Astrocyte of the spinal cord (primary cell): ENCODE data around the gene CHRNA9.
A peak's percentile ranks its signal among the peaks of the same experiment; 100 is the strongest.
"Not testable (repeated sequence)": the region's sequence is repeated elsewhere in the genome, so short reads cannot be mapped to it uniquely, and the experiment has no call there.

ENCODE experiments used
- DNase-seq: peaks from one replicate; pipeline ENCODE4 v3.0.0; 2011; ENCODE audit warnings: low read depth, low spot score
- H3K4me3 ChIP-seq: 2 replicates; pipeline ENCODE4 v1.5.1; 2011; ENCODE audit warnings: low read depth, mild to moderate bottlenecking, low read length, moderate library complexity
- CTCF ChIP-seq: IDR thresholded peaks from 2 replicates; pipeline ENCODE4 v1.5.1; 2012; ENCODE audit warnings: low read depth, mild to moderate bottlenecking, low read length, inconsistent platforms
- in situ Hi-C: cut with HindIII; loops from 2 replicates; pipeline ENCODE4 v1.10.0; 2017; ENCODE audit warnings: low sequenced_read_pairs

CHRNA9 gene

GRCh38 chr4:40388239-40388638 is 53.1 kb downstream of the CHRNA9 start:
- DNase-seq = no peak
- H3K4me3 ChIP-seq = no peak overlapping the region
- no peak for TF ChIP-seq CTCF
- in situ Hi-C loops = no loop called here

GRCh38 chr4:40389986-40390385 is 54.9 kb downstream of the CHRNA9 start:
- no peak overlapping the region for H3K4me3 ChIP-seq
- TF ChIP-seq CTCF = no peak
- DNase-seq = no peak
- in situ Hi-C loops = no loop called here

GRCh38 chr4:40392241-40392640 is 57.1 kb downstream of the CHRNA9 start:
- in situ Hi-C loops, DNase-seq, H3K4me3 ChIP-seq: not testable (repeated sequence)

- H3K4me3 ChIP-seq = no peak overlapping the region
- no peak for TF ChIP-seq CTCF
- in situ Hi-C loops = no loop called here
- no peak for DNase-seq
These were observed 59.1 kb downstream of the CHRNA9 start for GRCh38 chr4:40394236-40394635.

- H3K4me3 ChIP-seq = no peak overlapping the region
- in situ Hi-C loops = no loop called here
- DNase-seq = no peak
- no peak for TF ChIP-seq CTCF
These were observed 60.2 kb downstream of the CHRNA9 start for GRCh38 chr4:40395166-40395900.

GRCh38 chr4:40395908-40396793 is 61.0 kb downstream of the CHRNA9 start:
- H3K4me3 ChIP-seq = no peak overlapping the region
- peak; percentile 45 for DNase-seq
- no peak for TF ChIP-seq CTCF
- in situ Hi-C loops = no loop called here

GRCh38 chr4:40399578-40399977 is 64.4 kb downstream of the CHRNA9 start:
- TF ChIP-seq CTCF = no peak
- no peak for DNase-seq
- H3K4me3 ChIP-seq = no peak overlapping the region
- in situ Hi-C loops = no loop called here
